K562 (cell line): Measurements from ENCODE around the gene TBL2. TPM values are rescaled to one million over a fixed set of nuclear protein-coding genes. Genes with fewer than 3 reads are reported as not detected.

Source experiments
- ATAC-seq: fragments of 200-7000 bp; cut with Tn5 transposase; 3 replicates; pipeline ENCODE4 v1.9.1; 2020; ENCODE audit warnings: moderate library complexity
- BruUV-seq: library from RNA; stranded (reverse); fragments of 400-500 nt; replicated peaks from 2 replicates; lab custom pipeline; 2021; lab: Mats Ljungman, UMichigan
- CTCF ChIA-PET: fragments of 300-600 bp; formaldehyde crosslinking; extraction: SDS; loops from one replicate; lab custom pipeline; 2021; ENCODE audit warnings: low intra/inter-chr PET ratio; lab: Yijun Ruan, JAX
- POLR2A ChIA-PET: fragments of 300-600, 350-650 bp; sonication (Branson Sonifier 250); formaldehyde crosslinking; extraction: SDS; loops from one replicate; lab custom pipeline; 2021; ENCODE audit warnings: antibody characterized with exemption, inconsistent platforms; lab: Yijun Ruan, JAX
- DNase-seq, 4 experiments: peaks; one replicate each; pipeline versions ENCODE4 v3.0.0 to v3.0.0-alpha.2; 2011 to 2018; ENCODE audit warnings: low spot score in 3 of 4, mixed read lengths in 3 of 4; ENCODE audit errors: extremely low read depth in 1 of 4
- FAIRE-seq: peaks from 2 replicates; lab custom pipeline; 2011; peaks lifted over from hg19 to GRCh38; lab: Jason Lieb, UNC
- H2AFZ ChIP-seq: 2 replicates; pipeline ENCODE4 v1.6.0; 2011; ENCODE audit warnings: low read depth, low read length, control low read depth, inconsistent platforms
- H3K27ac ChIP-seq: fragments of 200-600 bp; 3 replicates; pipeline ENCODE4 v1.8.0; 2011; ENCODE audit warnings: low read depth, mild to moderate bottlenecking, control low read depth, inconsistent platforms, low read length, moderate library complexity, mixed read lengths; ENCODE audit errors: extremely low read depth
- H3K27me3 ChIP-seq, 2 experiments: fragments of 300-600 bp in 1 of 2; 2 replicates in 1 of 2; 3 replicates in 1 of 2; pipeline versions ENCODE4 v1.6.0 to v1.8.0; 2011; ENCODE audit warnings: inconsistent platforms in 2 of 2, low read length in 2 of 2, mild to moderate bottlenecking in 1 of 2, mixed read lengths in 1 of 2, moderate library complexity in 1 of 2; ENCODE audit not compliant: control insufficient read depth in 2 of 2, insufficient read depth in 2 of 2
- H3K36me3 ChIP-seq: fragments of 300-600 bp; 3 replicates; pipeline ENCODE4 v1.8.0; 2011; ENCODE audit warnings: mild to moderate bottlenecking, low read length, inconsistent platforms; ENCODE audit not compliant: control insufficient read depth, insufficient read depth
- H3K4me1 ChIP-seq, 2 experiments: fragments of 200-600 bp in 1 of 2; replicated peaks in 1 of 2; 2 replicates in 1 of 2; 3 replicates in 1 of 2; pipeline versions ENCODE4 v1.5.1 to v1.8.0; 2011; ENCODE audit warnings: inconsistent platforms in 2 of 2, low read length in 2 of 2, mild to moderate bottlenecking in 1 of 2, mixed read lengths in 1 of 2, moderate library complexity in 1 of 2; ENCODE audit not compliant: control insufficient read depth in 2 of 2, insufficient read depth in 2 of 2
- H3K4me2 ChIP-seq: 2 replicates; pipeline ENCODE4 v1.6.1; 2011; ENCODE audit warnings: low read length, control low read depth, inconsistent platforms, mixed read lengths; ENCODE audit not compliant: insufficient read depth
- H3K4me3 ChIP-seq: fragments of 200-600 bp; sonication (generic), shearing (Covaris generic); 2 replicates; pipeline ENCODE4 v1.5.1; 2016; ENCODE audit warnings: control low read depth, inconsistent platforms
- H3K79me2 ChIP-seq: fragments of 200-600 bp; 3 replicates; pipeline ENCODE4 v1.8.0; 2011; ENCODE audit warnings: low read length, inconsistent platforms; ENCODE audit not compliant: control insufficient read depth, insufficient read depth
- H3K9ac ChIP-seq, 2 experiments: 2 replicates each; pipeline versions ENCODE4 v1.6.0 to v1.6.1; 2011; ENCODE audit warnings: low read depth in 2 of 2, low read length in 2 of 2, control low read depth in 1 of 2, inconsistent platforms in 1 of 2, mild to moderate bottlenecking in 1 of 2, mixed read lengths in 1 of 2; ENCODE audit not compliant: insufficient read depth in 1 of 2
- H3K9me1 ChIP-seq: one replicate; pipeline ENCODE4 v1.6.0; 2011; ENCODE audit warnings: inconsistent platforms, mild to moderate bottlenecking, low read length, moderate library complexity; ENCODE audit not compliant: control insufficient read depth, insufficient read depth
- H3K9me3 ChIP-seq: replicated peaks from 2 replicates; pipeline ENCODE4 v1.5.1; 2011; ENCODE audit warnings: low read depth, low read length, inconsistent platforms; ENCODE audit not compliant: control insufficient read depth, insufficient read depth
- H4K20me1 ChIP-seq: replicated peaks from 2 replicates; pipeline ENCODE4 v1.6.1; 2011; ENCODE audit warnings: low read length, inconsistent platforms, mixed read lengths; ENCODE audit not compliant: control insufficient read depth, insufficient read depth
- ATF3 ChIP-seq, 2 experiments: fragments of 450-650 bp in 1 of 2; sonication (generic) in 1 of 2; formaldehyde crosslinking in 1 of 2; IDR thresholded peaks in 1 of 2; conservative IDR thresholded peaks in 1 of 2; 2 replicates each; pipeline versions ENCODE4 v1.6.1 to v1.8.1; 2016 to 2023; ENCODE audit warnings: mild to moderate bottlenecking in 2 of 2, moderate library complexity in 2 of 2, inconsistent platforms in 1 of 2, missing genetic modification reagents in 1 of 2
- CEBPG ChIP-seq, 3 experiments: fragments of 200-800 bp in 1 of 3; sonication (Bioruptor generic) in 1 of 3; sonication (generic) in 1 of 3; formaldehyde crosslinking in 1 of 3; IDR thresholded peaks in 2 of 3; conservative IDR thresholded peaks in 1 of 3; 2 replicates each; pipeline versions ENCODE4 v1.6.1 to v1.8.0; 2016 to 2022; ENCODE audit warnings: missing compliant biosample characterization in 2 of 3, missing genetic modification characterization in 2 of 3, mild to moderate bottlenecking in 1 of 3, missing genetic modification reagents in 1 of 3
- CTBP1 ChIP-seq: fragments of 450-650 bp; IDR thresholded peaks from 2 replicates; pipeline ENCODE4 v1.6.1; 2016; ENCODE audit warnings: borderline replicate concordance
- FOSL1 ChIP-seq: fragments of 200-800 bp; sonication (Bioruptor generic); conservative IDR thresholded peaks from 2 replicates; pipeline ENCODE4 v1.6.1; 2016; ENCODE audit warnings: missing genetic modification characterization, missing compliant biosample characterization
- JUND ChIP-seq, 2 experiments: IDR thresholded peaks; 2 replicates in 1 of 2; 3 replicates in 1 of 2; pipeline ENCODE4 v1.6.1; 2011; ENCODE audit warnings: borderline replicate concordance in 2 of 2, low read depth in 2 of 2, low read length in 2 of 2, improper control_type of control experiment in 1 of 2, missing biosample characterization in 1 of 2, missing genetic modification characterization in 1 of 2, missing genetic modification reagents in 1 of 2
- KAT7 ChIP-seq: sonication (generic); formaldehyde crosslinking; IDR thresholded peaks from 2 replicates; pipeline ENCODE4 v1.8.0; 2022; ENCODE audit warnings: missing genetic modification reagents, mild to moderate bottlenecking, borderline replicate concordance
- SMARCC2 ChIP-seq: fragments of 450-650 bp; IDR thresholded peaks from 2 replicates; pipeline ENCODE4 v1.6.1; 2017; ENCODE audit warnings: antibody characterized with exemption, moderate library complexity, mild to moderate bottlenecking, low read depth
- TCF7 ChIP-seq: sonication (generic); IDR thresholded peaks from 2 replicates; pipeline ENCODE4 v1.6.1; 2016; ENCODE audit warnings: antibody characterized with exemption, borderline replicate concordance
- ZNF311 ChIP-seq: fragments of 250-450 bp; sonication (Bioruptor Pico); IDR thresholded peaks from 2 replicates; pipeline ENCODE4 v1.4.0; 2020; ENCODE audit warnings: mild to moderate bottlenecking, moderate library complexity
- ZNF589 ChIP-seq: fragments of 200-800 bp; sonication (Bioruptor generic); IDR thresholded peaks from 2 replicates; pipeline ENCODE4 v1.6.1; 2016; ENCODE audit warnings: low read depth, missing genetic modification characterization, missing compliant biosample characterization
- WGBS: fragments of 100-300 bp; shearing (Covaris generic); methylation state at CpG from one replicate; pipeline ENCODE4 v1.1.6; 2016; ENCODE audit warnings: low coverage, mixed read lengths; ENCODE audit not compliant: insufficient coverage; ENCODE audit errors: missing lambda C conversion rate; 5-methylcytosine and 5-hydroxymethylcytosine counted together
- in situ Hi-C: fragments of 300-500 bp; cut with MboI; formaldehyde crosslinking; loops from 4 replicates; pipeline ENCODE4 v1.15.0; 2018; ENCODE audit warnings: inconsistent platforms, mixed read lengths
- intact Hi-C: fragments of 100-400 bp; cut with micrococcal nuclease; formaldehyde crosslinking; loops from 2 replicates; pipeline ENCODE4 v1.14.2; 2022
- polyA plus RNA-seq, 8 experiments: library from polyadenylated mRNA; depleted of rRNA in 4 of 8; stranded (reverse) in 5 of 8; unstranded in 3 of 8; fragments of >200 nt; fragmentation: Nextera tagmentation in 2 of 8; fragmentation: Illumina TruSeq in 1 of 8; extraction: Ambion mirVana in 2 of 8; extraction: Trizol in 1 of 8; gene quantifications; 2 replicates each; pipeline versions ENCODE4 v1.2.1 to v1.2.3, GENCODE V29; 2011 to 2014; ENCODE audit warnings: inconsistent platforms in 1 of 8, missing spikeins in 1 of 8
- total RNA-seq, 7 experiments: library from RNA; depleted of rRNA in 6 of 7; stranded (reverse); fragments of >200 nt in 6 of 7; fragmentation: Illumina TruSeq in 2 of 7; extraction: Trizol in 2 of 7; gene quantifications; 2 replicates each; pipeline versions ENCODE4 v1.2.1 to v1.2.3, GENCODE V29; 2011 to 2021; ENCODE audit warnings: low replicate concordance in 1 of 7
- TF ChIP-seq, protein P1 (sequence below), 3 experiments: fragments of 200-800 bp in 1 of 3; sonication (Bioruptor generic) in 1 of 3; sonication (generic) in 1 of 3; formaldehyde crosslinking in 1 of 3; IDR thresholded peaks; 2 replicates each; pipeline versions ENCODE4 v1.6.1 to v1.8.0; 2016 to 2022; ENCODE audit warnings: mild to moderate bottlenecking in 2 of 3, missing compliant biosample characterization in 2 of 3, missing genetic modification characterization in 2 of 3, missing genetic modification reagents in 1 of 3

TBL2 gene
- total and polyA plus RNA-seq, 9 of the 15 experiments (the other 6 are each of a cell fraction or from before 2014, with no cell fraction given) = 2.5 to 123 (median 49.2) TPM

GRCh38 chr7:73622527-73622908, 44.1 kb upstream of the TBL2 start:
- ATAC-seq (peak; percentile 0; the same call in 1 of the 3 replicates), FAIRE-seq (no peak), DNase-seq (no peak)
- in situ Hi-C loops (no loop called here), intact Hi-C loops (no loop called here)
- WGBS = 10% methylated on average over 2 of the region's 2 CpGs
- ChIA-PET CTCF (no interaction called here), POLR2A (interaction anchor here (0.6 to 0.7 kb wide), 4 partner anchors 69 to 921 kb away, joined by 3 read pairs; no protein-coding TSS in a partner anchor)
- H3K9ac ChIP-seq = peak overlapping the region; percentile 75 to 100; a peak in 2 of 4 replicates
- H2AFZ ChIP-seq = peak overlapping the region; percentile 98
- 0 out of 2 replicates have a peak, but pooled peaks have one; percentile 35 for TF ChIP-seq KAT7 (CRISPR knock-in tag)
- peak; percentile 72; the same call in 1 of the 2 replicates for TF ChIP-seq ZNF589 (CRISPR knock-in tag)
- TF ChIP-seq ATF3 (IDR thresholded peaks at IDR 0.05) = peak; percentile 78; the same call in 1 of the 2 replicates
- no peak for TF ChIP-seq ATF3 (CRISPR knock-in tag; conservative IDR thresholded peaks at IDR 0.05)
- TF ChIP-seq JUND (IDR thresholded peaks at IDR 0.05; ENCODE audit: borderline replicate concordance, low read depth, low read length) = peak; percentile 39; the same call in 1 of the 2 replicates
- no peak for TF ChIP-seq JUND (tag; IDR thresholded peaks at IDR 0.05; ENCODE audit: borderline replicate concordance, low read depth, low read length)
- no peak for TF ChIP-seq CEBPG (CRISPR knock-in tag; IDR thresholded peaks at IDR 0.05)
- peak in 1 of 2 experiments; percentile 85; a peak in 2 of 4 replicates for TF ChIP-seq CEBPG (tag; conservative IDR thresholded peaks at IDR 0.05 in 1 of 2, IDR thresholded peaks at IDR 0.05 in 1 of 2)
- no peak for TF ChIP-seq CTBP1
- TF ChIP-seq, protein P1, sequence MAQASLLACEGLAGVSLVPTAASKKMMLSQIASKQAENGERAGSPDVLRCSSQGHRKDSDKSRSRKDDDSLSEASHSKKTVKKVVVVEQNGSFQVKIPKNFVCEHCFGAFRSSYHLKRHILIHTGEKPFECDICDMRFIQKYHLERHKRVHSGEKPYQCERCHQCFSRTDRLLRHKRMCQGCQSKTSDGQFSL (CRISPR knock-in tag; IDR thresholded peaks at IDR 0.05) = peak; percentile 86; the same call in 1 of the 2 replicates
- TF ChIP-seq, protein P1 (tag; IDR thresholded peaks at IDR 0.05) = peak in 1 of 2 experiments; percentile 85; a peak in 2 of 4 replicates
- no peak for TF ChIP-seq ZNF311 (CRISPR knock-in tag)
- TF ChIP-seq SMARCC2 = no peak
- TF ChIP-seq TCF7 = no peak
- peak; percentile 59 for TF ChIP-seq FOSL1
- H3K4me1 ChIP-seq = peaks cover 24 to 35% of the 10 kb centered on the region in 2 experiments
- H4K20me1 ChIP-seq = no peaks in the 10 kb centered on the region; the same call in 1 of the 2 replicates
- H3K27ac ChIP-seq = no peak overlapping the region
- H3K4me2 ChIP-seq = peak overlapping the region; percentile 85
- no TSS peak for BruUV-seq
- no peaks in the 10 kb centered on the region for H3K9me1 ChIP-seq
- no peaks in the 10 kb centered on the region for H3K79me2 ChIP-seq
- H3K36me3 ChIP-seq = no peaks in the 10 kb centered on the region
- H3K9me3 ChIP-seq = no peaks in the 10 kb centered on the region
- H3K27me3 ChIP-seq = peaks cover 2 to 11% of the 10 kb centered on the region in 2 experiments
- peak overlapping the region; percentile 68; the same call in 1 of the 2 replicates for H3K4me3 ChIP-seq
